HCT116 (cell line): ENCODE results near the gene DTNB.

Source experiments
- CBX3 ChIP-seq: IDR thresholded peaks from 2 replicates; pipeline ENCODE4 v1.6.1; 2012; ENCODE audit warnings: low read depth
- CEBPB ChIP-seq: IDR thresholded peaks from 2 replicates; pipeline ENCODE4 v1.6.1; 2012; ENCODE audit warnings: low read depth
- CTCF ChIP-seq, 3 experiments: fragments of 200-600 bp in 1 of 3; sonication (generic) in 1 of 3; IDR thresholded peaks in 2 of 3; conservative IDR thresholded peaks in 1 of 3; 2 replicates each; pipeline ENCODE4 v1.5.1; 2012 to 2017; ENCODE audit warnings: low read depth in 2 of 3, low read length in 2 of 3, antibody characterized with exemption in 1 of 3, borderline replicate concordance in 1 of 3, control low read depth in 1 of 3, mild to moderate bottlenecking in 1 of 3, mixed read lengths in 1 of 3, mixed run types in 1 of 3, moderate library complexity in 1 of 3; ENCODE audit not compliant: insufficient read depth in 1 of 3
- EGR1 ChIP-seq: IDR thresholded peaks from 2 replicates; pipeline ENCODE4 v1.6.1; 2012; ENCODE audit warnings: low read depth
- FOSL1 ChIP-seq: IDR thresholded peaks from 2 replicates; pipeline ENCODE4 v1.6.1; 2012; ENCODE audit warnings: low read depth
- POLR2A ChIP-seq: IDR thresholded peaks from 2 replicates; pipeline ENCODE4 v1.7.0; 2011; ENCODE audit warnings: borderline replicate concordance; ENCODE audit not compliant: insufficient read depth, insufficient read length; ENCODE audit errors: extremely low read depth
- TF ChIP-seq, protein P1 (sequence below): IDR thresholded peaks from 2 replicates; pipeline ENCODE4 v1.6.1; 2012

GRCh38 chr2:25559148-25559547 lies 114.2 kb downstream of the DTNB start:
- TF ChIP-seq POLR2A (no peak), EGR1 (no peak), CBX3 (no peak), CTCF (IDR thresholded peaks at IDR 0.05 in 2 of 3, conservative IDR thresholded peaks at IDR 0.05 in 1 of 3; ENCODE audit: borderline replicate concordance in 1 of 3, insufficient read depth in 1 of 3, low read depth in 2 of 3, low read length in 2 of 3) (no peak), CEBPB (no peak), FOSL1 (no peak)
- TF ChIP-seq, protein P1, sequence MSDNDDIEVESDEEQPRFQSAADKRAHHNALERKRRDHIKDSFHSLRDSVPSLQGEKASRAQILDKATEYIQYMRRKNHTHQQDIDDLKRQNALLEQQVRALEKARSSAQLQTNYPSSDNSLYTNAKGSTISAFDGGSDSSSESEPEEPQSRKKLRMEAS, result no peak
